ENCODE measurements around the gene CD84.
"Not testable (repeated sequence)": the region's sequence is repeated elsewhere in the genome, so short reads cannot be mapped to it uniquely, and the experiment has no call there.

Gene CD84

DNA sequence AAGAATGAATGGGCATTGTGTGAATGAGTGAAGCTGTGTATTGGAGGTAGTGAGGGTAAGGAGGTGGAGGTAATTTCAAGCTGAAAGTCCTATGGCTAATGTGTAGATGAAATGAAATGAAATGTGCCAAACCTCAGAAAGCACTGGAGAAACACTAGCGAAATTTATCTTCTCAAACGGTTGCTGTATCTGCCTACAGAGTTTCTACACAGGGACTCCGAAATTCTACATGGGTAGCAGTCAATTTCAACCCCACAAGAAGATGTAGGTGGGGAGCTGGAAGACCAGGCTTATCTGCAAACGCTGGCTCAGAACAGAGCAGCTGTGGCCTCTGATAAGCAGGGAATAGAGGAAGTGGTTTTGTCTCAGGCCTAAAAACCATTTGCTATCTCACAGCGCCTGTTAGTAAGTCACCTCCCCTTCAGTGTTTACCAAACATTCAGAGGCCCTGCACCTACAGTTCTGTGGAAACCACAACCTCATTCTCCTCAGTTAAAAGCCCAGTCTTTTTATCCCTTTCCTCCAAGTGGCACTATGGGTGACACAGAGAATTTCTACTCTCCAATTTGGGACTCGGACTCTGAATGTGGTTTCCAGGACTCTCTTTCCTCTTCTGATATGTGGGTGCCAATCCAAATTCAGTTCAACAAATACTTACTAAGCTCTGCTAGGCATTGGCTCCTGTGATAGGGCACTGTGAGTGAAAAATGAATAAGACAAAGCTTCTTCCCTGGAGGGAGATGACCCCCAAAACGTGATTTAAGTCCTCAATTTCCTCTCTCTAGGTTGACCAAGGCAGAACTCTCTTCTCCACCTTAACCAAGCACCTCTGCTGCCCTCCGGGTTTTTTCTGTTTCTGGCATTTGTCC, 39.1 kb downstream of the CD84 start:
- DNase-seq, result peak; percentile 76

DNA sequence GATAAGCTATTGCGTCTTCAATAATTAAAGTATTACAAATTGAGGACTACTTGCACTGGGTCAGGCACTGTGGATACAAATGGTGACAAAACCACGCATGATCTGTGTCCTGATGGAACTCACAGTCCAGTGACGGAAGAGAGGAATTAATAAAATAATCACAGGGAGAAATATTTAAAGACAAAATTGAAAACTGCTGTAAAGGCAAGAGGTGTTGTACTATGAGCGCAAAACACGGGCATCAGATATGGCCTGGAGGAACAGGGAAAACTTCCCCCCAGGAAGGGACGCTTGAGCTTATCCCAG, 39.7 kb downstream of the CD84 start:
- no peak for DNase-seq

DNA sequence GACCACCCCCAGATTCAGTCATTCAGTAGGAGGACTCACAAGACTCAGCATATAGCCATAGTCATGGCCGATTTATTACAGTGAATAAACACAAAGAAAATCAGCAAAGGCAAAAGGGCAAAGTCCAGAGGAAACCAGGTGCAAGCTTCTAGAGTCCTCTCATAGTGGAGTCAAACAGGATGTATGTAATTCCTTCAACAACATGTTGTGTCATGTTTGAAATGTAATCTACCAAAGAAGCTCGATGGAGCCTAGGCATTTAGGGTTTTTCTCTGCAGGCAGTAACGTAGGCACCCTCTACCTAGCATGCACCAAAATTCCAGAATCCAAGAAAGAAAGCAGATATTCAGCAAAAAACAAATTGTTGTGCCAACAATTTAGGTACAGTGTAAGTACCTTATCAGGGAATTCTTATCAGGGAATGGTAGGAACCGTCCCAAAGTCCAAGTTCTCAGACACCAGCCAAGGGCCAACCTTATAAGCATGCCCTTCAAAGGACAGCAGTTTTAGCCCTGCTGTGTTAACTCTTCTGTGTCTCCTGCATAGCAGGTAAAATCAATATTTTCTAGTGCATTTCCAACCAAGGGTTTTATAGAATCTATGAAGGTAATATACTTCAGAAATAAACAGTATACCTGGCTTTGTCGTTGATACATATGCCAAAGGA, 40.2 kb downstream of the CD84 start:
- no peak for DNase-seq

DNA sequence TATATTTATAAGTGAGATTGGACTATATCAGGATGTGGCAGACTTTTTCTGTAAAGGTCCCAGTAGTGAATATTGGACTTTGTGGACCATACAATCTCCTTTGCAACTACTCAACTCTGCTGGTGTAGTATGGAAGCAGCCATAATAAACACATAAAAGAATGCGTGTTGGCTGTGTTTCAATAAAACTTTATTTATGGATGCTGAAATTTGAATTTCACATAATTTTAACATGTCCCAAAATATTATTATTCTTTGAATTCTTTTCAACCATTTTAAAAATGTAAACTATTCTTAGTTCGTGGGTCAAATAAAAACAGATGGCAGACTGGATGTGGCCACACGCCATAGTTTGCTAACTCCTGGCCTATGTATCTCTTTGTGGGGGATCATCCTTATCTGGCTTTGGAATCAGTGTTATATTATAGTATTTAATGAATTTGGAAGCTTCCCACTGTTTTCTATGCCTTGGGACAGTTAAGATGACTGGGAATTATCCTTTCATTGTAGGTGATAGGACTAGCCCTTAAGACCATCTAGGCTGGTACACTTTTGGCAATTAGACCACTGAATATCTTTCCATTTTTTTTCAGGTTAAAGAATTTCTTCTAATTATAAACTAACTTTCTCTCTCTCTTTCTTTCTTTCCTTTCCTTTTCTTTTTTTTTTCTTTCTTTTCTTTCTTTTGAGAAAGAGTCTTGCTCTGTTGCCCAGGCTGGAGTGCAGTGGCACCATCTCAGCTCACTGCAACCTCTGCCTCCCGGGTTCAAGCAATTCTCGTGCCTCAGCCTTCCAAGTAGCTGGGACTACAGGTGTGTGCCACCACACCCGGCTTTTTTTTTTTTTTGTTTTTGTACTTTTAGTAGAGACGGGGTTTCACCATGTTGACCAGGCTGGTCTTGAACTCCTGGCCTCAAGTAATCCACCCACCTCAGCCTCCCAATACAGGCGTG, 41.3 kb downstream of the CD84 start:
- DNase-seq, result no peak

DNA sequence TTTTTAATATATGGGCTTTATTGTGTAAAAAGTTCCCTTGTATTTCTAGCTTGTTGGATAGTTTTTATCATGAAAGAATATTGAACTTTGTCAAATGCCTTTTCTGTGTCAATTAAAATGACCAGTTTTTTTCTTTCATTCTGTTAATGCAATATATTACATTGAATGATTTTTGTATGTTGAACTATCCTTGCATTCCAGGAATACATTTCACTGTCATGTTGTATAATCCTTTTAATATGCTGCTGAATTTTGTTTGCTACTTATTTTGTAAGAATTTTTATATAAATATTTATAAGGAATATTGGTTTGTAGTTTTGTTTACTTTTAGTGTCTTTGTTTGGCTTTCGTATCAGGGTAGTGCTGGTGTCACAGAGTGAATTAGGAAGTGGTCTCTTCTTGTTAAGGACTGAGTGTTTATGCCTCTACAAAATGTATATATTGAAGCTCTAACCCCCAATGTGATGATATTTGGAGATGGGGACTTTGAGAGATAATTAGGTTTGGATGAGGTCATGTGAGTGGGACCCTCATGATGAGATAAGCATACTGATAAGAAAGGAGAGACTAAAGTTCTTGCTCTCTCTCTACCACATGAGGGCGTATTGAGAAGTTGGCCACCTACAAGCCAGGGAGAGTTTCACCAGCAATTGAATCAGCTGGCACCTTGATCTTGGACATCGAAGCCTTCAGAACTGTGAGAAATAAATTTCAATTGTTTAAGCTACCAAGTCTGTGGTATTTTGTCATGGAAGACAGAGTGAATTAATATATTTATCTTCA, 44.3 kb downstream of the CD84 start:
- DNase-seq, result no peak

DNA sequence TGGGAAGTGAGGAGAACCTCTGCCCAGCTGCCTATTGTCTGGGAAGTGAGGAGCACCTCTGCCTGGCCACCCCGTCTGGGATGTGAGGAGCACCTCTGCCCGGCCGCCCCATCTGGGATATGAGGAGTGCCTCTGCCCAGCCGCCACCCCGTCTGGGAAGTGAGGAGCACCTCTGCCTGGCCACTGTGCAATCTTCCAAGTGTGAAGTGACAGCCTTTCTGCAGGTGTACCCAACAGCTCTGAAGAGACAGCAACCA, 46.8 kb downstream of the CD84 start:
- not testable (repeated sequence) for DNase-seq

DNA sequence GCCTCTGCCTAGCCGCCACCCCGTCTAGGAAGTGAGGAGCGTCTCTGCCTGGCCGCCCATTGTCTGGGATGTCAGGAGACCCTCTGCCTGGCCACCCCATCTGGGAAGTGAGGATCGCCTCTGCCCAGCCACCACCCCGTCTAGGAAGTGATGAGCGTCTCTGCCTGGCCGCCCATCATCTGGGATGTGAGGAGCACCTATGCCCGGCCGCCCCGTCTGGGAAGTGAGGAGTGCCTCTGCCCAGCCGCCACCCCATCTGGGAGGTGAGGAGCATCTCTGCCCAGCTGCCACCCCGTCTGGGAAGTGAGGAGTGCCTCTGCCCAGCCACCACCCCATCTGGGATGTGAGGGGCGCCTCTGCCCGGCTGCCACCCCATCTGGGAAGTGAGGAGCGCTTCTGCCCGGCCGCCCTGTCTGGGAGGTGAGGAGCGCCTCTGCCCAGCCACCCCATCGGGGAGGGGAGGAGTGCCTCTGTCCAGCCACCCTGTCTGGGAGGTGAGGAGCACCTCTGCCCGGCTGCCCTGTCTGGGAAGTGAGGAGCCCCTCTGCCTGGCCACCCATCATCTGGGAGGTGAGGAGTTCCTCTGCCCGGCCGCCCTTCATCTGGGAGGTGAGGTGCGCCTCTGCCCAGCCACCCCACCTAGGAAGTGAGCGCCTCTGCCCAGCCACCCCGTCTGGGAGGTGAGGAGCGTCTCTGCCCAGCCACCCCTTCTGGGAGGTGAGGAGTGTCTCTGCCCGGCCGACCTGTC, 47.3 kb downstream of the CD84 start:
- DNase-seq, result not testable (repeated sequence)

GRCh38 chr1:160529401-160529952, 49.8 kb downstream of the CD84 start:
- DNase-seq, result not testable (repeated sequence)

GRCh38 chr1:160523789-160524188, 55.5 kb downstream of the CD84 start:
- DNase-seq, result not testable (repeated sequence)

- DNase-seq, result peak; percentile 61
Observed at GRCh38 chr1:160522622-160523345, 56.5 kb downstream of the CD84 start, which contains the start of gene SLAMF6. SLAMF6 (minus strand) TSS chr1:160523255; CDS start chr1:160523192, 63 bp downstream.

GRCh38 chr1:160522136-160522535, 57.2 kb downstream of the CD84 start:
- DNase-seq, result no peak

- no peak for DNase-seq
Observed at GRCh38 chr1:160521554-160521953, 57.7 kb downstream of the CD84 start.

DNA sequence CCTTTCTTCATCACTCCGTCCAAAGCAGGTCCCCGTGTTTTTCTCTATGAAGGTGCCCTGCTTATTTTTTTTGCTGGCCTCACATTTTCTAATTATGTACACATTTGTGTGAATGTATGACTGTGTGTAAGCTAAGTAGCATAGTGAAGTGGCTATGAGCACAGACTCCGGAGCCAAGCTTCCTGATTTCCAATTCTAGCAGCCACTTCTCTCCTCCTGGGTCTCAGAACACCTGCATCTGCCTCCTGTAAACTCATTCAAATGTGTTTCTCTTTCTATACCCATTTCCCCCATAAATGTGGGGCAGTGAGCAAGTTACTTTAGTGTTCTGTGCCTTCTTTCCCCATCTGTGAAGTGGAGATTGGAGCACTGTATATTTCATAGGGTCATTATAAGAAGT, 58.3 kb downstream of the CD84 start:
- peak; percentile 20 for DNase-seq

- no peak for DNase-seq
Observed at GRCh38 chr1:160520582-160520981, 58.7 kb downstream of the CD84 start.

- DNase-seq, result peak; percentile 64
Observed at GRCh38 chr1:160519642-160520435, 59.5 kb downstream of the CD84 start.

DNA sequence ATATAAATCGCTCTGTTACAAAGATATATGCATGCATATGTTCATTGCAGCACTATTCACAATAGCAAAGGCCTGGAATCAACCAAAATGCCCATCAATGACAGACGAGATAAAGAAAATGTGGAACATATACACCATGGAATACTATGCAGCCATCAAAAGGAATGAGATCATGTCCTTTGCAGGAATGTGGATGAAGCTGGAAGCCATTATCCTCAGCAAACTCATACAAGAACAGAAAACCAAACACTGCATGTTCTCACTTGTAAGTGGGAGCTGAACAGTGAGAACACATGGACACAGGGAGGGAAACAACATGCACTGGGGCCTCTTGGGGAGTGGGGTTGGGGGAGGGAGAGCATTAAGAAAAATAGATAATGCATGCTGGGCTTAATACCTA, 61.8 kb downstream of the CD84 start:
- DNase-seq, result not testable (repeated sequence)

DNA sequence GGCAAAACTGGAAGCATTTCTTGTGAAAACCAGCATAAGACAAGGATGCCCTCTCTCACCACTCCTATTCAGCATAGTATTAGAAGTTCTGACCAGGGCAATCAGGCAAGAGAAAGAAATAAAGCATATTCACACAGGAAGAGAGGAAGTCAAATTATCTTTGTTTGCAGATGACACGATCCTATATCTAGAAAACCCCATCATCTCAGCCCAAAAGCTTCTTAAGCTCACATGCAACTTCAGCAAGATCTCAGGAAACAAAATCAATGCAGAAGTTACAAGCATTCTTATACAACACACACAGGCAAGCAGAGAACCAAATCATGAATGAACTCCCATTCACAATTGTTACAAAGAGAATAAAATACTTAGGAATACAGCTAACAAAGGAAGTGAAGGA, 63.4 kb downstream of the CD84 start:
- DNase-seq, result not testable (repeated sequence)

- no peak for DNase-seq
Observed at GRCh38 chr1:160504651-160505050, 74.6 kb downstream of the CD84 start.

DNA sequence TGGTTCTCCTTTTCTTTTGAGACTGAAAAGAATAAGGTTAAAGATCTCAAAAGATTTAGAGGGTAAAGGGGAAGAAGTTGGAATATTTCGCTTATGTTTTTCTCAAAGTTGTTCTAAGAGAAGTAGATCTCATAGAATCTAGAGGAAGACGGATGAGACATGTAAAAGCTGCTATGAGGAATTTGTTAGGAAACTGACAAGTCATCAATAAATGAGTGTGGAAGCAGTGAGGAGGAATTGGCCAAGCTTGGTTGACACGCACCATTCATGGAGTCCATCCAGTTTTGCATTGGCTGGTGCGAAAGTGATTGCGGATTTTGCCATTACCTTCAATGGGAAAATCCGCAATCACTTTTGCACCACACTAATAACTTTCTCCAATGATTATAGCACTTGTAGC, 76.2 kb downstream of the CD84 start:
- DNase-seq, result no peak
